IMR-90 (cell line): Measurements from ENCODE around the gene ESRRB. TPM values are rescaled to one million over a fixed set of nuclear protein-coding genes. Genes with fewer than 3 reads are reported as not detected.

ENCODE experiments used
- ATAC-seq: fragments of 200-7000 bp; cut with Tn5 transposase; 2 replicates; pipeline ENCODE4 v1.9.1; 2020; ENCODE audit warnings: low read depth, mild to moderate bottlenecking, moderate library complexity
- BruUV-seq: library from RNA; stranded (reverse); fragments of 400-500 nt; replicated peaks from 2 replicates; lab custom pipeline; 2021; lab: Mats Ljungman, UMichigan
- CTCF ChIA-PET: fragments of 300-600 bp; formaldehyde crosslinking; extraction: SDS; loops from one replicate; lab custom pipeline; 2021; ENCODE audit warnings: antibody characterized with exemption; lab: Yijun Ruan, JAX
- POLR2A ChIA-PET: fragments of 300-600 bp; sonication (Branson Sonifier 250); formaldehyde crosslinking; loops from one replicate; lab custom pipeline; 2022; ENCODE audit warnings: antibody characterized with exemption; ENCODE audit not compliant: unreplicated experiment; lab: Charles Lee
- DNase-seq: peaks from one replicate; pipeline ENCODE4 v3.0.0; 2013
- H2AFZ ChIP-seq: replicated peaks from 2 replicates; pipeline ENCODE3; 2013; ENCODE audit warnings: low read length, mild to moderate bottlenecking; ENCODE audit not compliant: poor library complexity
- H2AK5ac ChIP-seq: 2 replicates; pipeline ENCODE4 v1.6.1; 2013; ENCODE audit warnings: low read depth, low read length, inconsistent platforms
- H2AK9ac ChIP-seq: replicated peaks from 2 replicates; pipeline ENCODE3; 2013; ENCODE audit warnings: mild to moderate bottlenecking, low read depth, low read length, moderate library complexity; ENCODE audit not compliant: poor library complexity
- H2BK120ac ChIP-seq: 2 replicates; pipeline ENCODE4 v1.6.1; 2013; ENCODE audit warnings: low read depth, low read length, inconsistent platforms
- H2BK15ac ChIP-seq: 3 replicates; pipeline ENCODE4 v1.6.1; 2013; ENCODE audit warnings: low read depth, low read length, inconsistent platforms
- H2BK20ac ChIP-seq: 2 replicates; pipeline ENCODE4 v1.6.1; 2013; ENCODE audit warnings: low read depth, mild to moderate bottlenecking, inconsistent platforms, low read length, moderate library complexity
- H2BK5ac ChIP-seq: 2 replicates; pipeline ENCODE4 v1.6.1; 2013; ENCODE audit warnings: mild to moderate bottlenecking, low read depth, low read length, inconsistent platforms; ENCODE audit not compliant: poor library complexity, severe bottlenecking
- H3K14ac ChIP-seq: replicated peaks from 2 replicates; pipeline ENCODE4 v1.6.1; 2013; ENCODE audit warnings: low read depth, low read length, inconsistent platforms
- H3K18ac ChIP-seq: 2 replicates; pipeline ENCODE4 v1.6.1; 2013; ENCODE audit warnings: low read depth, low read length, control low read depth
- H3K23ac ChIP-seq: 2 replicates; pipeline ENCODE4 v1.6.1; 2013; ENCODE audit warnings: low read depth, low read length, inconsistent platforms
- H3K27ac ChIP-seq: 2 replicates; pipeline ENCODE4 v1.5.1; 2013; ENCODE audit warnings: mild to moderate bottlenecking, control low read depth, low read length; ENCODE audit not compliant: insufficient read depth
- H3K27me3 ChIP-seq: 2 replicates; pipeline ENCODE4 v1.6.1; 2013; ENCODE audit warnings: low read length; ENCODE audit not compliant: control insufficient read depth, insufficient read depth
- H3K36me3 ChIP-seq: 2 replicates; pipeline ENCODE4 v1.6.1; 2013; ENCODE audit warnings: low read length, mixed read lengths; ENCODE audit not compliant: control insufficient read depth, insufficient read depth
- H3K4ac ChIP-seq: 2 replicates; pipeline ENCODE4 v1.6.1; 2013; ENCODE audit warnings: low read depth, low read length, inconsistent platforms
- H3K4me1 ChIP-seq: 2 replicates; pipeline ENCODE4 v1.6.1; 2013; ENCODE audit warnings: low read length, mixed read lengths; ENCODE audit not compliant: control insufficient read depth, insufficient read depth
- H3K4me2 ChIP-seq: 2 replicates; pipeline ENCODE4 v1.6.1; 2013; ENCODE audit warnings: low read depth, mild to moderate bottlenecking, control low read depth, low read length, moderate library complexity
- H3K4me3 ChIP-seq: 2 replicates; pipeline ENCODE4 v1.5.1; 2013; ENCODE audit warnings: low read depth, mild to moderate bottlenecking, control low read depth, low read length, moderate library complexity; ENCODE audit not compliant: insufficient read depth
- H3K56ac ChIP-seq: 2 replicates; pipeline ENCODE4 v1.6.1; 2013; ENCODE audit warnings: low read length, inconsistent platforms; ENCODE audit not compliant: insufficient read depth; ENCODE audit errors: extremely low read depth
- H3K79me1 ChIP-seq, 2 experiments: 2 replicates each; pipeline ENCODE4 v1.6.1; 2013; ENCODE audit warnings: low read length in 2 of 2, inconsistent platforms in 1 of 2, low read depth in 1 of 2
- H3K9ac ChIP-seq: 2 replicates; pipeline ENCODE4 v1.6.1; 2013; ENCODE audit warnings: low read depth, low read length, control low read depth
- H3K9me1 ChIP-seq: 2 replicates; pipeline ENCODE4 v1.6.1; 2013; ENCODE audit warnings: low read length, inconsistent platforms; ENCODE audit not compliant: insufficient read depth
- H3K9me3 ChIP-seq: 2 replicates; pipeline ENCODE4 v1.6.1; 2013; ENCODE audit warnings: low read length; ENCODE audit not compliant: control insufficient read depth, insufficient read depth
- H4K20me1 ChIP-seq: 2 replicates; pipeline ENCODE4 v1.6.1; 2013; ENCODE audit warnings: low read length, inconsistent platforms; ENCODE audit not compliant: insufficient read depth
- H4K5ac ChIP-seq: 2 replicates; pipeline ENCODE4 v1.6.1; 2013; ENCODE audit warnings: mild to moderate bottlenecking, low read depth, low read length, control low read depth
- H4K8ac ChIP-seq, 2 experiments: 2 replicates each; pipeline ENCODE4 v1.6.1; 2013; ENCODE audit warnings: low read depth in 2 of 2, low read length in 2 of 2, control low read depth in 1 of 2, inconsistent platforms in 1 of 2
- H4K91ac ChIP-seq: 2 replicates; pipeline ENCODE4 v1.6.1; 2013; ENCODE audit warnings: low read depth, low read length, inconsistent platforms; ENCODE audit not compliant: insufficient read depth
- BHLHE40 ChIP-seq: fragments of 150-350 bp; IDR thresholded peaks from 2 replicates; pipeline ENCODE4 v1.6.1; 2016; ENCODE audit warnings: mild to moderate bottlenecking, low read depth, low read length
- CEBPB ChIP-seq: IDR thresholded peaks from 2 replicates; pipeline ENCODE4 v1.6.1; 2012; ENCODE audit warnings: low read depth, low read length, improper control_type of control experiment
- CHD1 ChIP-seq: IDR thresholded peaks from 2 replicates; pipeline ENCODE4 v1.6.1; 2012; ENCODE audit warnings: low read depth, low read length, improper control_type of control experiment
- FOS ChIP-seq: fragments of 150-350 bp; IDR thresholded peaks from 2 replicates; pipeline ENCODE4 v1.6.1; 2016; ENCODE audit warnings: low read depth, low read length
- MAFK ChIP-seq: IDR thresholded peaks from 2 replicates; pipeline ENCODE4 v1.6.1; 2012; ENCODE audit warnings: low read depth, low read length, improper control_type of control experiment
- MAZ ChIP-seq: IDR thresholded peaks from 2 replicates; pipeline ENCODE4 v1.6.1; 2012; ENCODE audit warnings: low read depth, mild to moderate bottlenecking, low read length, improper control_type of control experiment, moderate library complexity, borderline replicate concordance
- NFE2L2 ChIP-seq: fragments of 150-350 bp; IDR thresholded peaks from 2 replicates; pipeline ENCODE4 v1.6.1; 2016; ENCODE audit warnings: low read depth, mild to moderate bottlenecking, low read length
- POLR2A ChIP-seq: IDR thresholded peaks from 2 replicates; pipeline ENCODE4 v1.6.1; 2012; ENCODE audit warnings: mild to moderate bottlenecking, low read depth, low read length
- RCOR1 ChIP-seq: IDR thresholded peaks from 2 replicates; pipeline ENCODE4 v1.6.1; 2012; ENCODE audit warnings: mild to moderate bottlenecking, low read length, improper control_type of control experiment; ENCODE audit not compliant: insufficient replicate concordance
- RFX5 ChIP-seq: IDR thresholded peaks from 2 replicates; pipeline ENCODE4 v1.8.0; 2012; ENCODE audit warnings: low read depth, mild to moderate bottlenecking, low read length, moderate library complexity
- SMC3 ChIP-seq: fragments of 150-350 bp; IDR thresholded peaks from 2 replicates; pipeline ENCODE4 v1.6.1; 2016; ENCODE audit warnings: low read depth, mild to moderate bottlenecking, antibody characterized with exemption, low read length, moderate library complexity
- WGBS, 2 experiments: methylation state at CpG; one replicate each; pipeline versions ENCODE4 v1.1.5 to v1.1.7; 2013; ENCODE audit warnings: missing lambda C conversion rate in 2 of 2; ENCODE audit not compliant: insufficient read length in 1 of 2; ENCODE audit errors: extremely low coverage in 2 of 2; 5-methylcytosine and 5-hydroxymethylcytosine counted together
- dilution Hi-C: fragments of 300-500 bp; cut with HindIII; formaldehyde crosslinking; loops from one replicate; pipeline ENCODE4 v1.14.3; 2018; ENCODE audit warnings: low sequenced_read_pairs; ENCODE audit not compliant: unreplicated experiment
- in situ Hi-C: fragments of 300-500 bp; cut with MboI; formaldehyde crosslinking; loops from 3 replicates; pipeline ENCODE4 v1.14.3; 2019; ENCODE audit warnings: low sequenced_read_pairs, inconsistent platforms, mixed read lengths
- intact Hi-C: fragments of 100-400 bp; cut with micrococcal nuclease; formaldehyde crosslinking; loops from 2 replicates; pipeline ENCODE4 v1.10.0; 2022
- polyA plus RNA-seq, 3 experiments: library from polyadenylated mRNA; depleted of rRNA; stranded (reverse); fragments of >200 nt; gene quantifications; 2 replicates each; pipeline ENCODE4 v1.2.3, GENCODE V29; 2012; ENCODE audit warnings: low replicate concordance in 1 of 3
- total RNA-seq: library from RNA; depleted of rRNA; stranded (reverse); fragments of >200 nt; gene quantifications from 2 replicates; pipeline ENCODE4 v1.2.3, GENCODE V29; 2012
- TF ChIP-seq, protein P1 (sequence below): fragments of 150-350 bp; IDR thresholded peaks from 2 replicates; pipeline ENCODE4 v1.6.1; 2017; ENCODE audit warnings: mild to moderate bottlenecking, antibody characterized with exemption, low read length, low read depth
- TF ChIP-seq, protein P2 (sequence below): fragments of 150-350 bp; IDR thresholded peaks from 2 replicates; pipeline ENCODE4 v1.6.1; 2016; ENCODE audit warnings: low read depth, mild to moderate bottlenecking, low read length, moderate library complexity, borderline replicate concordance
- TF ChIP-seq, protein P3 (sequence below): conservative IDR thresholded peaks from 2 replicates; pipeline ENCODE4 v1.5.1; 2012; ENCODE audit warnings: mild to moderate bottlenecking, low read depth, low read length, improper control_type of control experiment

ESRRB gene
- total and polyA plus RNA-seq, 2 of the 4 experiments (the other 2 are of a cell fraction): not detected

DNA sequence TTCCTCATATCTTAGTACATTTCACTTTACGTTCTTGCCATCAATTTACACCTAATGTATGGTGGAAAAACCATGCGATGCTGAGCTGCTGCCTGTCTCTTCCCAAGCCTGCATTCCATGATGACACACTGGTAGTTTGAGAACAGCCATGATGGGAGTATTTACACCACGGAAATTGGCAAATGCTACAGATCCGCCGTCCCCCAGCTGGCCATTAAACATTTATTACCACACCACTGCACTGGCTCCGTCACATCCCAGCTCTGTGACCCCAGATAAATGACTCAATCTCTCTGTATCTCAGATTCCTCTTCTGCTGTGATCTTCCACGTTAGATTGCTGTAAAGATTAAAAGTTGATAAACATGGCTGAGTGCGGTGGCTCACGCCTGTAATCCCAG, 13.9 kb downstream of the ESRRB start:
- Histone ChIP-seq H2AK9ac (no peak overlapping the region), H4K20me1 (no peaks in the 10 kb centered on the region), H2BK120ac (no peak overlapping the region), H3K23ac (no peak overlapping the region), H2BK15ac (no peak overlapping the region), H3K27me3 (peaks cover 10% of the 10 kb centered on the region), H2AK5ac (no peak overlapping the region), H3K4me3 (no peak overlapping the region), H3K56ac (no peak overlapping the region), H3K4ac (no peak overlapping the region), H3K9me1 (no peaks in the 10 kb centered on the region), H3K14ac (no peak overlapping the region), H2BK5ac (no peak overlapping the region), H3K9me3 (no peaks in the 10 kb centered on the region), H3K4me1 (no peaks in the 10 kb centered on the region), H3K18ac (no peak overlapping the region), H4K8ac (no peak overlapping the region), H4K91ac (no peak overlapping the region), H2AFZ (no peak overlapping the region), H3K79me1 (no peaks in the 10 kb centered on the region), H3K27ac (no peak overlapping the region), H3K9ac (no peak overlapping the region), H3K4me2 (no peak overlapping the region), H4K5ac (no peak overlapping the region), H2BK20ac (no peak overlapping the region), H3K36me3 (no peaks in the 10 kb centered on the region)
- BruUV-seq: no TSS peak
- no CpG with 5 or more reads among the region's 9 CpGs for WGBS, 2 experiments
- in situ Hi-C loops (loop anchor here (10.0 kb wide), 1 partner anchor 335 kb away; no protein-coding TSS in a partner anchor), intact Hi-C loops (loop anchor here (10.0 kb wide), 1 partner anchor 485 kb away; no protein-coding TSS in a partner anchor), dilution Hi-C loops (no loop called here)
- TF ChIP-seq FOS (no peak), CEBPB (no peak), POLR2A (no peak), SMC3 (no peak), MAZ (no peak), RFX5 (no peak), CHD1 (no peak), RCOR1 (no peak), MAFK (no peak), NFE2L2 (no peak), BHLHE40 (no peak)
- TF ChIP-seq, protein P1, sequence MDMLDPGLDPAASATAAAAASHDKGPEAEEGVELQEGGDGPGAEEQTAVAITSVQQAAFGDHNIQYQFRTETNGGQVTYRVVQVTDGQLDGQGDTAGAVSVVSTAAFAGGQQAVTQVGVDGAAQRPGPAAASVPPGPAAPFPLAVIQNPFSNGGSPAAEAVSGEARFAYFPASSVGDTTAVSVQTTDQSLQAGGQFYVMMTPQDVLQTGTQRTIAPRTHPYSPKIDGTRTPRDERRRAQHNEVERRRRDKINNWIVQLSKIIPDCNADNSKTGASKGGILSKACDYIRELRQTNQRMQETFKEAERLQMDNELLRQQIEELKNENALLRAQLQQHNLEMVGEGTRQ: no peak
- TF ChIP-seq, protein P2, sequence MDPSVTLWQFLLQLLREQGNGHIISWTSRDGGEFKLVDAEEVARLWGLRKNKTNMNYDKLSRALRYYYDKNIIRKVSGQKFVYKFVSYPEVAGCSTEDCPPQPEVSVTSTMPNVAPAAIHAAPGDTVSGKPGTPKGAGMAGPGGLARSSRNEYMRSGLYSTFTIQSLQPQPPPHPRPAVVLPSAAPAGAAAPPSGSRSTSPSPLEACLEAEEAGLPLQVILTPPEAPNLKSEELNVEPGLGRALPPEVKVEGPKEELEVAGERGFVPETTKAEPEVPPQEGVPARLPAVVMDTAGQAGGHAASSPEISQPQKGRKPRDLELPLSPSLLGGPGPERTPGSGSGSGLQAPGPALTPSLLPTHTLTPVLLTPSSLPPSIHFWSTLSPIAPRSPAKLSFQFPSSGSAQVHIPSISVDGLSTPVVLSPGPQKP: no peak
- TF ChIP-seq, protein P3, sequence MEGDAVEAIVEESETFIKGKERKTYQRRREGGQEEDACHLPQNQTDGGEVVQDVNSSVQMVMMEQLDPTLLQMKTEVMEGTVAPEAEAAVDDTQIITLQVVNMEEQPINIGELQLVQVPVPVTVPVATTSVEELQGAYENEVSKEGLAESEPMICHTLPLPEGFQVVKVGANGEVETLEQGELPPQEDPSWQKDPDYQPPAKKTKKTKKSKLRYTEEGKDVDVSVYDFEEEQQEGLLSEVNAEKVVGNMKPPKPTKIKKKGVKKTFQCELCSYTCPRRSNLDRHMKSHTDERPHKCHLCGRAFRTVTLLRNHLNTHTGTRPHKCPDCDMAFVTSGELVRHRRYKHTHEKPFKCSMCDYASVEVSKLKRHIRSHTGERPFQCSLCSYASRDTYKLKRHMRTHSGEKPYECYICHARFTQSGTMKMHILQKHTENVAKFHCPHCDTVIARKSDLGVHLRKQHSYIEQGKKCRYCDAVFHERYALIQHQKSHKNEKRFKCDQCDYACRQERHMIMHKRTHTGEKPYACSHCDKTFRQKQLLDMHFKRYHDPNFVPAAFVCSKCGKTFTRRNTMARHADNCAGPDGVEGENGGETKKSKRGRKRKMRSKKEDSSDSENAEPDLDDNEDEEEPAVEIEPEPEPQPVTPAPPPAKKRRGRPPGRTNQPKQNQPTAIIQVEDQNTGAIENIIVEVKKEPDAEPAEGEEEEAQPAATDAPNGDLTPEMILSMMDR: no peak
- DNase-seq: no peak
- ChIA-PET CTCF (no interaction called here), POLR2A (no interaction called here)
- no peak for ATAC-seq
